Mucosa of rectum (tissue), 2 donors: Measurements from ENCODE around the gene HSP90AB1.
A peak's percentile ranks its signal among the peaks of the same experiment; 100 is the strongest.

Experiments used
- H3K27ac ChIP-seq, 2 donors: one replicate each; pipeline ENCODE4 v1.7.0; 2013; ENCODE audit warnings: inconsistent platforms in 2 of 2, low read depth in 2 of 2, low read length in 2 of 2
- H3K27me3 ChIP-seq, 2 donors: one replicate each; pipeline ENCODE4 v1.7.0; 2013; ENCODE audit warnings: low read length in 2 of 2; ENCODE audit not compliant: control insufficient read depth in 2 of 2, insufficient read depth in 2 of 2
- H3K36me3 ChIP-seq, 2 donors: one replicate each; pipeline ENCODE4 v1.7.0; 2013; ENCODE audit warnings: low read length in 2 of 2; ENCODE audit not compliant: control insufficient read depth in 2 of 2, insufficient read depth in 2 of 2
- H3K4me1 ChIP-seq, 2 donors: one replicate each; pipeline ENCODE4 v1.7.0; 2013; ENCODE audit warnings: low read length in 2 of 2, mild to moderate bottlenecking in 1 of 2; ENCODE audit not compliant: control insufficient read depth in 2 of 2, insufficient read depth in 2 of 2
- H3K4me3 ChIP-seq, 2 donors: one replicate each; pipeline ENCODE4 v1.7.0; 2013; ENCODE audit warnings: low read length in 2 of 2
- H3K9ac ChIP-seq, 2 donors: one replicate each; pipeline ENCODE4 v1.7.0; 2013; ENCODE audit warnings: low read length in 2 of 2, low read depth in 1 of 2, mild to moderate bottlenecking in 1 of 2
- H3K9me3 ChIP-seq, 2 donors: one replicate each; pipeline ENCODE4 v1.7.0; 2013; ENCODE audit warnings: low read length in 2 of 2; ENCODE audit not compliant: control insufficient read depth in 2 of 2
- donor health status: healthy.
- donor health status: Normal muscosa, but diverticular disease.

The HSP90AB1 gene

GRCh38 chr6:44286747-44287146 lies 39.8 kb downstream of the HSP90AB1 start:
- no peaks in the 10 kb centered on the region for H3K4me1 ChIP-seq
- no peaks in the 10 kb centered on the region for H3K9me3 ChIP-seq
- H3K36me3 ChIP-seq: no peaks in the 10 kb centered on the region
- peaks cover 25 to 32% of the 10 kb centered on the region in 2 donors for H3K27me3 ChIP-seq
- H3K27ac ChIP-seq: no peak overlapping the region
- H3K9ac ChIP-seq: no peak overlapping the region
- no peak overlapping the region for H3K4me3 ChIP-seq

GRCh38 chr6:44289726-44290260 lies 42.9 kb downstream of the HSP90AB1 start:
- H3K27ac ChIP-seq: no peak overlapping the region
- H3K9me3 ChIP-seq: no peaks in the 10 kb centered on the region
- H3K9ac ChIP-seq: no peak overlapping the region
- no peaks in the 10 kb centered on the region for H3K36me3 ChIP-seq
- H3K4me1 ChIP-seq: no peaks in the 10 kb centered on the region
- H3K27me3 ChIP-seq: peaks cover 26 to 41% of the 10 kb centered on the region in 2 donors
- H3K4me3 ChIP-seq: no peak overlapping the region

- Histone ChIP-seq H3K9ac (no peak overlapping the region), H3K27me3 (peaks cover 45% of the 10 kb centered on the region in 2 donors), H3K27ac (no peak overlapping the region), H3K4me1 (no peaks in the 10 kb centered on the region), H3K36me3 (no peaks in the 10 kb centered on the region), H3K9me3 (no peaks in the 10 kb centered on the region), H3K4me3 (no peak overlapping the region)
Measured at GRCh38 chr6:44291841-44292240, 44.9 kb downstream of the HSP90AB1 start.

GRCh38 chr6:44292661-44293365 lies 45.9 kb downstream of the HSP90AB1 start:
- Histone ChIP-seq H3K27me3 (peaks cover 44 to 52% of the 10 kb centered on the region in 2 donors), H3K27ac (no peak overlapping the region), H3K4me3 (no peak overlapping the region), H3K9me3 (no peaks in the 10 kb centered on the region), H3K36me3 (no peaks in the 10 kb centered on the region), H3K4me1 (peaks cover 5% of the 10 kb centered on the region in 2 donors), H3K9ac (no peak overlapping the region)

- H3K9me3 ChIP-seq: no peaks in the 10 kb centered on the region
- H3K36me3 ChIP-seq: peaks cover 0 to under 1% of the 10 kb centered on the region in 2 donors
- no peak overlapping the region for H3K9ac ChIP-seq
- no peak overlapping the region for H3K27ac ChIP-seq
- peaks cover 41 to 49% of the 10 kb centered on the region in 2 donors for H3K27me3 ChIP-seq
- H3K4me1 ChIP-seq: peaks cover 5 to 8% of the 10 kb centered on the region in 2 donors
- H3K4me3 ChIP-seq: no peak overlapping the region
Measured at GRCh38 chr6:44294832-44295791, 48.2 kb downstream of the HSP90AB1 start.

- no peak overlapping the region for H3K9ac ChIP-seq
Measured at GRCh38 chr6:44297063-44298038, 50.5 kb downstream of the HSP90AB1 start.

GRCh38 chr6:44298055-44298803 lies 51.3 kb downstream of the HSP90AB1 start:
- no peak overlapping the region for H3K27ac ChIP-seq
- peaks cover 25 to 29% of the 10 kb centered on the region in 2 donors for H3K36me3 ChIP-seq
- H3K4me1 ChIP-seq: peaks cover 5 to 8% of the 10 kb centered on the region in 2 donors
- no peaks in the 10 kb centered on the region for H3K9me3 ChIP-seq
- H3K27me3 ChIP-seq: peaks cover 25 to 36% of the 10 kb centered on the region in 2 donors
- H3K4me3 ChIP-seq: no peak overlapping the region
- H3K9ac ChIP-seq: no peak overlapping the region

More at GRCh38 chr6:44297063-44298038, 50.5 kb downstream of the HSP90AB1 start:
- H3K27ac ChIP-seq: no peak overlapping the region
- no peaks in the 10 kb centered on the region for H3K9me3 ChIP-seq
- H3K4me1 ChIP-seq: peaks cover 5 to 8% of the 10 kb centered on the region in 2 donors
- H3K36me3 ChIP-seq: peaks cover 16 to 20% of the 10 kb centered on the region in 2 donors
- H3K27me3 ChIP-seq: peaks cover 25 to 44% of the 10 kb centered on the region in 2 donors
- H3K4me3 ChIP-seq: peak overlapping the region; percentile 31 to 57

- Histone ChIP-seq H3K36me3 (peaks cover 30 to 34% of the 10 kb centered on the region in 2 donors), H3K27me3 (peaks cover 22 to 32% of the 10 kb centered on the region in 2 donors), H3K27ac (no peak overlapping the region), H3K4me3 (no peak overlapping the region), H3K9me3 (no peaks in the 10 kb centered on the region), H3K4me1 (peaks cover 5 to 8% of the 10 kb centered on the region in 2 donors), H3K9ac (no peak overlapping the region)
Measured at GRCh38 chr6:44298864-44299263, 52.0 kb downstream of the HSP90AB1 start.
